ENCODE measurements around the gene RHOT2.

RHOT2 gene

GRCh38 chr16:642189-643049 is 25.5 kb upstream of the RHOT2 start:
- peak overlapping the region; percentile 67 to 91 for H3K4me3 ChIP-seq
- H3K9me3 ChIP-seq = no peaks in the 10 kb centered on the region
- H3K27me3 ChIP-seq = no peaks in the 10 kb centered on the region
- H3K36me3 ChIP-seq = no peaks in the 10 kb centered on the region
- DNase-seq = no peak
- peaks cover 5 to 49% (median 22%) of the 10 kb centered on the region in 4 donors for H3K4me1 ChIP-seq
- intact Hi-C loops (cut with DNase I; ENCODE audit: low total_unique reads) = no loop called here
- TF ChIP-seq, protein P1, sequence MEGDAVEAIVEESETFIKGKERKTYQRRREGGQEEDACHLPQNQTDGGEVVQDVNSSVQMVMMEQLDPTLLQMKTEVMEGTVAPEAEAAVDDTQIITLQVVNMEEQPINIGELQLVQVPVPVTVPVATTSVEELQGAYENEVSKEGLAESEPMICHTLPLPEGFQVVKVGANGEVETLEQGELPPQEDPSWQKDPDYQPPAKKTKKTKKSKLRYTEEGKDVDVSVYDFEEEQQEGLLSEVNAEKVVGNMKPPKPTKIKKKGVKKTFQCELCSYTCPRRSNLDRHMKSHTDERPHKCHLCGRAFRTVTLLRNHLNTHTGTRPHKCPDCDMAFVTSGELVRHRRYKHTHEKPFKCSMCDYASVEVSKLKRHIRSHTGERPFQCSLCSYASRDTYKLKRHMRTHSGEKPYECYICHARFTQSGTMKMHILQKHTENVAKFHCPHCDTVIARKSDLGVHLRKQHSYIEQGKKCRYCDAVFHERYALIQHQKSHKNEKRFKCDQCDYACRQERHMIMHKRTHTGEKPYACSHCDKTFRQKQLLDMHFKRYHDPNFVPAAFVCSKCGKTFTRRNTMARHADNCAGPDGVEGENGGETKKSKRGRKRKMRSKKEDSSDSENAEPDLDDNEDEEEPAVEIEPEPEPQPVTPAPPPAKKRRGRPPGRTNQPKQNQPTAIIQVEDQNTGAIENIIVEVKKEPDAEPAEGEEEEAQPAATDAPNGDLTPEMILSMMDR (IDR thresholded peaks at IDR 0.05) = no peak
- H3K27ac ChIP-seq = peak overlapping the region; percentile 75 to 81

GRCh38 chr16:643050-643368 is 24.9 kb upstream of the RHOT2 start:
- Histone ChIP-seq H3K4me3 (peak overlapping the region in 1 of 2 donors; percentile 91), H3K36me3 (no peaks in the 10 kb centered on the region), H3K4me1 (peaks cover 5 to 49% (median 24%) of the 10 kb centered on the region in 4 donors), H3K9me3 (no peaks in the 10 kb centered on the region), H3K27me3 (no peaks in the 10 kb centered on the region), H3K27ac (peak overlapping the region; percentile 75 to 81)
- TF ChIP-seq, protein P1 (IDR thresholded peaks at IDR 0.05) = no peak
- no peak for DNase-seq
- intact Hi-C loops (cut with DNase I; ENCODE audit: low total_unique reads) = no loop called here

DNA sequence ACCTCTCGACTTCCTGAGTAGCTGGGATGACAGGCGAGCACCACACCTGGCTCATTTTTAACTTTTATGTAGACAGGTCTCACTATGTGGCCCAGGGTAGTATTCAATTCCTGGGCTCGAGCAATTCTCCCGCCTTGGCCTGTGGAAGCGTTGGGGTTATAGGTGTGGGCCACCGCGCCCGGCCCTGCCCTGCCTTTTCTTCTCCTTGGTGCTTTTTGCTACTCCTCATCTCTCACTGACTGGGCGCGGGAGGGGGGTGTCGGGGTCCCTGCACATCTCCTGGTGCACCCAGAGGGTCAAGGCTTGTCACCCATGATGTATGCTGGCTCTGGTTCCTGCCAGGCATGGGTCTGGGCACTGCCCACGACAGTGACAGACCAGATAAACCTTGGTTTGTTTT is 23.4 kb upstream of the RHOT2 start:
- Histone ChIP-seq H3K27ac (no peak overlapping the region), H3K4me1 (peaks cover 12 to 60% (median 32%) of the 10 kb centered on the region in 4 donors), H3K9me3 (no peaks in the 10 kb centered on the region), H3K36me3 (no peaks in the 10 kb centered on the region), H3K4me3 (no peak overlapping the region), H3K27me3 (no peaks in the 10 kb centered on the region)
- no peak for DNase-seq
- TF ChIP-seq, protein P1 (IDR thresholded peaks at IDR 0.05) = no peak
- intact Hi-C loops (cut with DNase I; ENCODE audit: low total_unique reads) = no loop called here

DNA sequence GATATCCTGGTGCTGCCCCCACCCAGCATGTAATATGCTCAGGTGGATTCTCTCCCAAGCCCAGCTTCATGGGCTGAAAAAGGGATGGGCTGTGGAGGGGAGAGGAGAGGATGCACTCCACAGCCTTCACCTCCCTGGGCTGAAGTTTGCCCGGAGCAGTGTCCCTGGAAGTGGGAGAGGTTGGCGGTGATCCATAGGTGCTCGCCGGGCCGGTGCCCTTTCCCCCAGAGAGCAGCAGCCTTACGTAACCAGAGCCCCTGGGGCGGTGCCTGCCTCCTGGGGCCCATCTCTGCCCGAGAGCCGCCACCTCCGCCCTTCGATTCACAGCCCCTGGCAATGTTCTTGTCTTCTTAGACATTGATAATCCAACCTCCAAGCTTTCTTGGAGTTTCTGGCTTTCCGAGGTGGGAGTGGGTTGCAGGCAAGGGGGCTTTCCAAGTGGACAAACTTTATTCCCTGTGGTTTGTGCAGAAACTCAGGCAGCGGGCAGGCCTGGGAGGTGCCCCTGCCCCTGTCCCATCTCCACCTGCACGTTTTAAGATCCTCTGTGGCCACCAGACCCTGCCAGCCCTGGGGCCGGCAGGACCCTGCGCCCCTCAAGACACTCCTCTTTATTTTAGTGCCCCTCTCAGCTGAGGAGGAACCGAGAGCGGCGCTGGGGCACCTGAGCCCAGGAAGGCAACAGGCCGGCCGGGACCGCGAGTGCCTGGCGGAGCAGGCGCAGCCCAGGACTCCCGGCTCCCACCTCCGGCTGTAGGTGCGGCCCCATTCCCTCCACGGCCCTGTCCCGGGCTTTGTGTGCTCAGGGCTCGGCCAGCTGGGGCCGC is 21.9 kb upstream of the RHOT2 start:
- TF ChIP-seq, protein P1 (IDR thresholded peaks at IDR 0.05) = no peak
- H3K4me1 ChIP-seq = peaks cover 12 to 63% (median 37%) of the 10 kb centered on the region in 4 donors
- DNase-seq = no peak
- peaks cover 0 to 2% (median 0%) of the 10 kb centered on the region in 3 donors for H3K36me3 ChIP-seq
- H3K9me3 ChIP-seq = no peaks in the 10 kb centered on the region
- intact Hi-C loops (cut with DNase I; ENCODE audit: low total_unique reads) = no loop called here
- no peaks in the 10 kb centered on the region for H3K27me3 ChIP-seq
- H3K27ac ChIP-seq = no peak overlapping the region
- no peak overlapping the region for H3K4me3 ChIP-seq

- intact Hi-C loops (cut with DNase I; ENCODE audit: low total_unique reads) = no loop called here
- no peak overlapping the region for H3K27ac ChIP-seq
Measured at GRCh38 chr16:646679-647172, 21.2 kb upstream of the RHOT2 start.

More at GRCh38 chr16:646679-647172, 21.2 kb upstream of the RHOT2 start:
- H3K9me3 ChIP-seq = no peaks in the 10 kb centered on the region
- H3K4me1 ChIP-seq = peaks cover 7 to 59% (median 33%) of the 10 kb centered on the region in 4 donors
- no peak overlapping the region for H3K4me3 ChIP-seq
- H3K36me3 ChIP-seq = peaks cover 0 to 9% (median under 1%) of the 10 kb centered on the region in 3 donors
- DNase-seq = no peak
- TF ChIP-seq, protein P1 (IDR thresholded peaks at IDR 0.05) = no peak
- H3K27me3 ChIP-seq = no peaks in the 10 kb centered on the region
